Activated gamma-delta T cell treated with Interleukin-2 at 50 U/mL for 16 hours (primary cell): ENCODE data around the gene WASF1.
"Not testable (repeated sequence)": the region's sequence is repeated elsewhere in the genome, so short reads cannot be mapped to it uniquely, and the experiment has no call there.

Source experiments
- DNase-seq: peaks from one replicate; pipeline ENCODE4 v3.0.0-alpha.2; 2020

The WASF1 gene

GRCh38 chr6:110083875-110084585 is 95.4 kb downstream of the WASF1 start:
- no peak for DNase-seq

DNA sequence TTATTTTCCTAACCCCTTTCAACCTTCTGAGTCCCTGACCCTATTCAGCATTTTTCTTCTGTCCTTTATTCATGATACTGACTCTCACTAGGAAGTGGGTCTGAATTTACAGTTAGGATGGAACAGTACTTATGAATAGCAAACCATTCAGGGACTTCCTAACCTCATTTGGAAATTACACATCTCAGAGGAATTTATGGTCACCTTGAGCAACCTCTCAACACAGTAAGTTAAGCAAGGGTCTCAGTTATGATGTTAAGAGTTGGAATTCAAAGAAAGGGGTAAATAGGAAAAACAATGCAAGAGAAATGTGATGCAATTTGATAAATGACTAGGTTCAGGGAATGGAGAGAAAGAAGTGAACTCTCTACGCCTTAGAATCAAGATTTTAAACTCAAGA is 104.1 kb downstream of the WASF1 start:
- DNase-seq, result no peak

GRCh38 chr6:110073474-110073873 is 106.0 kb downstream of the WASF1 start:
- DNase-seq, result not testable (repeated sequence)

DNA sequence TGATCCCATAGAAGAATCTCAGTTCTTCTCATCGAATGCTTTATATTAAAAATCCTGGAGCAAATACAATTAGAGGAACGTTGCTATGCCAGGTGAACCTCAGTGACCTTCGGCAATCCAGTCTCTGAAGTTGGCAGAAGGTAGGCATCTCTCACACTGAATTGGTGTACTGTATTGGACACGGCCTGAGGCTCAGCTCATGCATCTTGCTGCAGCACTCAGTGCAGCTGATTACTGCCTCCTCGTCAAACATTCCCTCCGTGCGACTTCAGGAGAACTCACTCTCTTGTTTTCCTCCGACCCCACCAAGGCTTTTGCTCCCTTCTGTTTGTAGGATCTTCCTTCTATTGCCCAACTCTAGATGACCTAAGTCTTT is 110.9 kb downstream of the WASF1 start:
- DNase-seq, result no peak

DNA sequence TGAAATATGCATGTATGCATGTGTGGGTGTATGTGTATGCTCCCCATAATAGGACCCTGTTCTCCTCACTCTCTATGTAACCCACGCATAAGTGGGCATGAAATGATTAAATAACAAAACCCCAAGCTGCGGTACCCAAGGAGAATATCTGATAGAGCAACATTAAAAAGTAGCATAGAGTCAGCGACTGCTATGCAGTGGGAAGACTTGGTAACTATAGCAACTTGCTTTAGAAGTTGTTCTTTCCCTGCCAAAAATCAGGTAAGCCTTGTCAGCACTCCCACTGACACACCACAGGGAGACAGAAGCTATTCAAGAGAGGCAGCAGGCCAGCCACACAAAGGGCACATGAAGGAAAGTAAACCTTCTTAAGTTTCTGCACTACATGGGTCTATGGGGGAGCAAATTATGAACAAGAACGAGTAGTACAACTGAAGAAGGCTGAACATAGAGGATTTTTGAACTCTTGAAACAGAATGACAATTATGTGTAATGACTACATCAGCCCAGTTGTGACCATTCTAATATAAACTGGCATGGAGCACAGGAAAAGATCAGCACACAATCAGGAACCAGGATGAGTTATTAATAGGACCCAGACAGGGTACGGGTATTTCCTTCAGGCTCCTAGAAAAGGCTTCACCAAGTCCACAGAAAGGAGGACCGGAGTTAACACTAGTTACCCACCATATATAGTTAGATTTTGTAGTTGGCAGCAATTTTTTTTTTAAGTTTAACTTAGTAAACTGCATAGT is 111.5 kb downstream of the WASF1 start:
- no peak for DNase-seq

DNA sequence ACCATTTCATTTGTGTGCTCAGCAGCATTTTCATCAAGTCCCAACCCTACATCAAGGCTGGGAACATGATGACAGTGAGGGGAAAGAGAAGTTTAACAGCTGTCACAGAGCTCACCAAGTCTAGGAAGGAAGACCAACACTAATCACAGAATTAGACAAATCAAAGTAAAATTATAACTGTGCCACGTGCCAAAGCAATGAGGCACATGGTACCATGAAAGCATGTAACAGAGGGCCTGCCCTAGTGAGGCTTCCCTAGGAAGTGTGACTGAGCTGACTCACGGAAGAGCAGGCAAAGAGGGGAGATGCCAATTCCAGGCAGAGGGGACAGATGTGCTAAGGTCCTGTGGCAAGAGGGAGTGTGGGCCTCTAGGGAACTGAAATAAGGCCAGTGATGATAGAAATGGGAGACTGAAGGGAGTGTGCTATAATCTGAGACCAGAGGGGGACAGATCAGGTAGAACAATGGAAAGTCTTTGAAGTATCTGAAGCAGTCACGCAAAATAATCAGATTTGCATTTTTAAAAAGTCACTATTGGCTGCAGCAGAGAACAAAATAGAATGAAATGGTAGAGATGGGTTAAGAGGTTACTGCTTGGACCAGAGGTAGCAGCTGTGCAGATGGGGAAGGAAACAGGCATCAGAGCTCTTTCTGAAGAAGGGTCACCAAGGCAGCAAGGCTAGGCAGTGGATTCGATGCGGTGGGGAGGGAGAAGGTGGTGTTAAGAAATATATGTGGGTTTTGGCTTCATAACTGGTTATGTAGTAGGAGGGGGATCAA is 114.5 kb downstream of the WASF1 start:
- no peak for DNase-seq

DNA sequence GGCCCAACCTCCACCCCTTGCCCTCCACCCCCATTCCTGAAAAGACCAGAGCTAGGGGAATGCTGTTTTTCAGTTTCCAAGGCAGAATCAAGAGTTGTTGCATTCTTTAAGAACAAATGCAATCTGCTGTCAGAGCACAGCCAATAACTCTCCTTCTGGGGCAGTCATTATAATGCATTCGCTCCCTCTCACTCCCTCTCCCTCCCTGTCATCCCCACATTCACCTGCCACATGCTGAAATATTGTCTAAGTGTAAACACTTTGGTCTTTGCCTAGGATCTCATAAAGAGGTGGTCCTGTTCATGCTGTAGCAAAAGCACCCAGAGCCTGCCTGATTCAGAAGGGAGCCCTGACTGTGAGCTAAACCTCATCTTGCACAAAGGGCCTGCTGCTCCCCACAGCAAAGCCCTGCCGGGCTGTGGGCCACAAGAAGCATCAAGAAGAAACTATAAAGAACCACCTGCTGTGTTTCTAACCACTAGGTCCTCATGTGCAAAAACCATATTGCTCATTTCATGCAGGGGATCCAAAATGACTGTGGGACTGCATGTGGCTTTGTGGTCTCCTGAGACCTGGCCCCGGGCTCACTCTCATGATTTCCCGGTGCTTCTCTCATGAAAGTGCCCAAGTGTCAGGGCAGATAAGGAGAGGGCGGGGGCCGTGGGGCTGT is 115.7 kb downstream of the WASF1 start:
- DNase-seq, result no peak

- no peak for DNase-seq
Measured at GRCh38 chr6:110055387-110055735, 124.1 kb downstream of the WASF1 start.

GRCh38 chr6:110054664-110055386 is 124.6 kb downstream of the WASF1 start:
- no peak for DNase-seq

DNA sequence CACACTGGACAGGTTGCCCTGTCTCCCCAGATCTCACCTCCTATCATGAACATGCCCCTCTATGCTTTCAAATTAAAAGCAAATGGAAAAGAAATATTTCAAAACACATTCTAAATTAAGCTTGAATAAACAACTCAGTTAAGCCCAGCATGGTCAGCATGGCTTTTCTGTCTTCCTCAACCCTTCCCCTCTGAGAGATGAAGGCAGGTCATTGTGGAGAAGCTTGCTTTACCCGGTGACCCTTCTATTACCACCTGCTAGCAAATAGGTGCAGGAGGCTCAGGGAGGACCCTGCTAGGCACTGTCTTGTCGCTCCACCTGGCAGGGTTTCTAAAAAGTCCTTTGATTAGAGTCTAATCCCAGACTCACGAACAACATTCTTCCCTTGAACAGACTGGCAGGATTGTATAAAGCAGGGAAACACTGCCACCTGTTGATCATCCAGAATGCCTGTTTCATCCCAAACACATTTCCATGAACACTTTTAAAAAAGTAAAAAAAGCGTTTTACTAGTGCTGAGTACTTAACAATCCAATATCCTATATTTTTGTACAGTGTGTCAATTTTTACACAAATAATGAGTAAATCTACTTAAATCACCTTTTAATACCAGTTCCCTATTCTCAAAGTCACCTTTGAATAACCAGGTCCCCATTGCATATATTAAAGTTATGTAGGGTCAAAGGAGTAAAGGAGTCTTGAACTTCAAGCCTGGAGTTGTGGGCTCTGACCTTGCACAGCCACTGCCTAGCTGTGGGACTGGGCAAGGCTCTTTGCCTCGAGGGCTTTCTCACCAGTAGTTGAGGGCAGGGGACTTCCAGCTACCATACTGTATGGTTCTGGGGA is 125.9 kb downstream of the WASF1 start:
- no peak for DNase-seq

- no peak for DNase-seq
Measured at GRCh38 chr6:110050440-110050813, 129.0 kb downstream of the WASF1 start.
